HG03460 (cell line): ENCODE results near the gene FYB1.
A peak's percentile ranks its signal among the peaks of the same experiment; 100 is the strongest.
"Not testable (repeated sequence)": the region's sequence is repeated elsewhere in the genome, so short reads cannot be mapped to it uniquely, and the experiment has no call there.

Experiments used
- ATAC-seq: cut with Tn5 transposase; IDR thresholded peaks from one replicate; pipeline ENCODE4 v1.9.1; 2021; ENCODE audit not compliant: unreplicated experiment

The FYB1 gene, protein sequence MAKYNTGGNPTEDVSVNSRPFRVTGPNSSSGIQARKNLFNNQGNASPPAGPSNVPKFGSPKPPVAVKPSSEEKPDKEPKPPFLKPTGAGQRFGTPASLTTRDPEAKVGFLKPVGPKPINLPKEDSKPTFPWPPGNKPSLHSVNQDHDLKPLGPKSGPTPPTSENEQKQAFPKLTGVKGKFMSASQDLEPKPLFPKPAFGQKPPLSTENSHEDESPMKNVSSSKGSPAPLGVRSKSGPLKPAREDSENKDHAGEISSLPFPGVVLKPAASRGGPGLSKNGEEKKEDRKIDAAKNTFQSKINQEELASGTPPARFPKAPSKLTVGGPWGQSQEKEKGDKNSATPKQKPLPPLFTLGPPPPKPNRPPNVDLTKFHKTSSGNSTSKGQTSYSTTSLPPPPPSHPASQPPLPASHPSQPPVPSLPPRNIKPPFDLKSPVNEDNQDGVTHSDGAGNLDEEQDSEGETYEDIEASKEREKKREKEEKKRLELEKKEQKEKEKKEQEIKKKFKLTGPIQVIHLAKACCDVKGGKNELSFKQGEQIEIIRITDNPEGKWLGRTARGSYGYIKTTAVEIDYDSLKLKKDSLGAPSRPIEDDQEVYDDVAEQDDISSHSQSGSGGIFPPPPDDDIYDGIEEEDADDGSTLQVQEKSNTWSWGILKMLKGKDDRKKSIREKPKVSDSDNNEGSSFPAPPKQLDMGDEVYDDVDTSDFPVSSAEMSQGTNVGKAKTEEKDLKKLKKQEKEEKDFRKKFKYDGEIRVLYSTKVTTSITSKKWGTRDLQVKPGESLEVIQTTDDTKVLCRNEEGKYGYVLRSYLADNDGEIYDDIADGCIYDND

GRCh38 chr5:39219437-39219836 is at the start of gene FYB1:
Gene FYB1, minus strand, starts transcription at chr5:39219563. Its CDS starts 16,603 bp downstream, at chr5:39202960.
- ATAC-seq, result no peak

- ATAC-seq, result no peak
Observed at GRCh38 chr5:39267186-39267585, 47.8 kb upstream of the FYB1 start.

- ATAC-seq, result no peak
Observed at GRCh38 chr5:39266442-39266841, 47.1 kb upstream of the FYB1 start.

GRCh38 chr5:39264528-39264927 is 45.2 kb upstream of the FYB1 start:
- ATAC-seq, result peak; percentile 91

DNA sequence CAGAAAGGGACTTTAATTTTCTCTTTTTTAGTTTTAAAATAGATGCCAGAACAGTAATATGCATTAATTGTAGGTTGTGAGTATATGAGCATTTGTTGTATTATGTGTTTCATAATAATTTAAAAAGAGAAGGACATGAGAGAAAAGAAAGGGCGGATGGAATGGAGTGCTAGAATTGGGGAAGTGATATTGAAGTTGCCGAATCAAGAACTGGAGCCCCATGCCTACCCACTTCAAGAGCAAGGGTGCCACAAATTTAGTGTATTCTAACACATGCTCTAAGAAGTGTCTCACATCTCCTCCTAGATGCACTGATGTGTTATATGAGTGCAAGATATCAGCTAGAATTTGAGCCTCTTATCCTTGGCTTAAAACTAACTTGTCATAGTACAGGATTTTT is 43.6 kb upstream of the FYB1 start:
- no peak for ATAC-seq

DNA sequence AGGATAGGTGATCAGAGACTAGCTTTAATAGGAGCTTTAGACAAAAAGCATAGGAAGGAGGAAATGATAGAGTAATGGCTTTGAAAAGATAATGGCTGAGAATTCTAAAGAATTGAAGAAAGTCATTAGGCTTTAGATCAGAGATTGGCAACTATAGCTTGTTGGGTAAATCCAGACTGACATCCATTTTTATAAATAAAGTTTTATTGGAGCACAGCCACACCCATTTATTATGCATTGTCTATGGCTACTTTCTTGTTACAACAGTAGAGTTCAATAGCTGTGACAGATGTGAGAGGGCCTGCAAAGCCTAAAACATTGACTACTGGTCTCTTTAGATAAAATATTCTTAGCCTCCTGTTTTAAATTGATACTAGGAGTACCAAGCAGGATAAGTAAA is 40.7 kb upstream of the FYB1 start:
- no peak for ATAC-seq

- ATAC-seq, result no peak
Observed at GRCh38 chr5:39257554-39257953, 38.2 kb upstream of the FYB1 start.

DNA sequence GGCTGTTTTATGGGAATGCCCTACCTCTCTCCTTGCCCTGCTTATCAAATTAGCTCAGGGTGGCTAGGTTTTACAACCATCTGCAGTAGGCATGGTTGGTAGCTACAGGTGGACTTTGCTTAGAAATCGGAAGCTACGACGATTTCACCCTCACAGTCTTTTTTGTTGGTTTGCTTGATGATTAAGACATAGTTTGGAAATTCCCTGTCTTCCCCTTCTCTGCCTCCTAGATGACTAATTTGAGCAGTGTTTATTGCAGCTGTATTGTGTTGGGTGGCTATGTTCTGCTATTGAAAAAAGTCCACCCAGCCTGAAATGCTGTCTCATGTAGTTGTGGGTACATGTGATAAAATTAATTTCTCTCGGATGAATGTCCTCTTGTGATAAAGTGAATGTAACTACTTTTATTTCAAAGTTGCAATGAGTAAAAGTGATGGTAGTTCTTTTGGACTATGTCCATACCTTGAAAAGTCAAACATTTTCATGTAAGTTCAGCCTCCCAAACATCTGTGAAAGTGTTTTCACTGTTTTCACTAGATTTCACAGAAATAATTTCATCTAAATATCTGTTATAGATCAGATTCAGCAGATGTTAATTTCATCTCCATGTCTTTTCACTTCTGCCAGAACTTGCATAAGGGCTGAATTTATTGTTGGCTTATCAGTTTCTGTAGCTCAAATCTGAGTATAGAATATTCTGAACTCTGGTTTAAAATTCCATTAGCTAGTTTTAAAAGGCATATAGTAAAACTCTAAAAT is 37.3 kb upstream of the FYB1 start:
- ATAC-seq, result peak; percentile 88

- no peak for ATAC-seq
Observed at GRCh38 chr5:39255406-39255805, 36.0 kb upstream of the FYB1 start.

GRCh38 chr5:39254671-39255070 is 35.3 kb upstream of the FYB1 start:
- no peak for ATAC-seq

GRCh38 chr5:39253196-39253595 is 33.8 kb upstream of the FYB1 start:
- ATAC-seq, result no peak

DNA sequence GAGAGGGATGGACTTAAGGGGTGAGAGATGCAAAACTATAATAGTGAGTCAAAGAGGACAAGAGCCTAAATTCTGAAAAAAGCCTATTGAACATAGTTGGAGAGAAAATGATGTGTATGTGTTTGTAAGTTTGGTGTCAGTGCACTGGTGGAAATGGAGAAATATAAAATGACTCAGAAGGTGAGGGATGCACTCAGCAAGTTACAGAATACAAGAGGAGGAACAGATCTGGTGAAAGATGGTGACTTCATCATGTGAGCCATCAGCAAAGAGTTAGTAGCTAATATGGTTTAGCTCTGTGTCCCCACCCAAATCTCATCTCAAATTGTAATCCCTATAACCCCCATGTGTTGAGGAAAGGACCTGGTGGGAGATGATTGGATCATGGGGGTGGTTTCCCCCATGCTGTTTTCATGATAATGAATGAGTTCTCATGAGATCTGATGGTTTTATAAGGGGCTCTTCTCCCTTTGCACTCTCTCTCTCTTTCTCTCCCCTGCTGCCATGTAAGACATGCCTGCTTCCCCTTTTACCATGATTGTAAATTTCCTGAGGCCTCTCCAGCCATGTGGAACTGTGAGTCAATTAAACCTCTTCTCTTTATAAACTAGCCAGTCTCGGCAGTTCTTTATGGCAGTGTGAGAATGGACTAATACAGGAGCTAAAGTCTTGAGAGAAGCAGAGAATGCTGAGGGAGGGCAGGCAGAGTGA is 30.4 kb upstream of the FYB1 start:
- no peak for ATAC-seq

- no peak for ATAC-seq
Observed at GRCh38 chr5:39249069-39249468, 29.7 kb upstream of the FYB1 start.

- no peak for ATAC-seq
Observed at GRCh38 chr5:39240750-39241149, 21.4 kb upstream of the FYB1 start.

GRCh38 chr5:39238366-39239105 is 19.2 kb upstream of the FYB1 start:
- no peak for ATAC-seq

GRCh38 chr5:39236718-39237117 is 17.4 kb upstream of the FYB1 start:
- ATAC-seq, result no peak

- no peak for ATAC-seq
Observed at GRCh38 chr5:39235648-39236047, 16.3 kb upstream of the FYB1 start.

DNA sequence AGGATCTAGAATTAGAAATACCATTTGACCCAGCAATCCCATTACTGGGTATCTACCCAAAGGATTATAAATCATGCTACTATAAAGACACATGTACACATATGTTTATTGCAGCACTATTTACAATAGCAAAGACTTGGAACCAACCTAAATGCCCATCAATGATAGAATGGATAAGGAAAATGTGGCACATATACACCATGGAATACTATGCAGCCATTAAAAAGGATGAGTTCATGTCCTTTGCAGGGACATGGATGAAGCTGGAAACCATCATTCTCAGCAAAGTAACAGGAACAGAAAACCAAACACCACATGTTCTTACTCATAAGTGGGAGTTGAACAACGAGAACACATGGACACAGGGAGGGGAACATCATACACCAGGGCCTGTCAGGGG is 15.1 kb upstream of the FYB1 start:
- not testable (repeated sequence) for ATAC-seq

DNA sequence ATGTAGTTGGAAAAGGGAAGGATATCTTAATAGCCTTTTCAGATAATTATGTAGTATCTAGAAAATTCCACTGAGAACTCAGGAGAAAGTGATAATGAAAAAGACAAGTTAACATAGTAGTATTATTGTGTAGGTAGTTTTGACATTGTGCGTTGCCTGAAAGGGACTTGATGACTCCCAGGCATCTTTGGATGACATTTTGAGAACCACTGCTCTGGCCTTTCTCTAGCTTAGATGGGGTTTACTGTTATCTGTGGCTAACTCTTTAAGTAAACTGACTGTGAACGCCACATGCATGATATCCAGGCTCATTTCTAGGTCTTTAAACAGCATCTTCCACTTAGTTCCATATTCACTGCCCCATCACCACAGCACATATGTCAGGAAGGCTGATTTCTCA is 14.4 kb upstream of the FYB1 start:
- ATAC-seq, result no peak
